Thoracic aorta (tissue), 2 donors: ENCODE measurements around the gene BRAP. TPM values are rescaled to one million over a fixed set of nuclear protein-coding genes. Genes with fewer than 3 reads are reported as not detected.
"Not testable (repeated sequence)": the region's sequence is repeated elsewhere in the genome, so short reads cannot be mapped to it uniquely, and the experiment has no call there.

Experiments used
- ATAC-seq: fragments of 150-250 bp; one replicate; pipeline ENCODE4 v1.8.0; 2017; ENCODE audit warnings: low read depth; ENCODE audit not compliant: insufficient number of reproducible peaks, low FRiP score
- DNase-seq: peaks from one replicate; pipeline ENCODE4 v3.0.0-alpha.2; 2020; ENCODE audit warnings: low spot score
- H3K27ac ChIP-seq, 2 donors: fragments of 200-600 bp; sonication (generic); 1 replicate in 1 of 2; 2 replicates in 1 of 2; pipeline ENCODE4 v1.5.1; 2016; ENCODE audit warnings: mild to moderate bottlenecking in 2 of 2, moderate library complexity in 2 of 2
- H3K27me3 ChIP-seq: fragments of 200-600 bp; sonication (generic); replicated peaks from 2 replicates; pipeline ENCODE4 v1.6.0; 2016; ENCODE audit warnings: mild to moderate bottlenecking; ENCODE audit not compliant: insufficient read depth
- H3K36me3 ChIP-seq: fragments of 200-600 bp; sonication (generic); one replicate; pipeline ENCODE4 v1.5.1; 2016
- H3K4me1 ChIP-seq, 2 donors: fragments of 200-600 bp; sonication (generic); 1 replicate in 1 of 2; 2 replicates in 1 of 2; pipeline versions ENCODE4 v1.5.1 to v1.6.0; 2016; ENCODE audit warnings: low read depth in 2 of 2, mild to moderate bottlenecking in 1 of 2; ENCODE audit not compliant: control insufficient read depth in 1 of 2
- H3K4me3 ChIP-seq: fragments of 200-600 bp; sonication (generic); 2 replicates; pipeline ENCODE4 v1.5.1; 2016; ENCODE audit warnings: mild to moderate bottlenecking
- H3K9me3 ChIP-seq: fragments of 200-600 bp; sonication (generic); 2 replicates; pipeline ENCODE4 v1.5.1; 2016
- total RNA-seq, 2 donors: library from RNA; depleted of rRNA; stranded (reverse); fragments of >200 nt; gene quantifications; one replicate each; pipeline versions ENCODE4 v1.1.0 to v1.2.3, GENCODE V29; 2016
- TF ChIP-seq, protein P1 (sequence below): fragments of 200-600 bp; sonication (generic); IDR thresholded peaks from one replicate; pipeline ENCODE4 v1.5.1; 2019; ENCODE audit warnings: antibody characterized with exemption

BRAP gene
- total RNA-seq, 2 donors from 2014 or later: 14.1 to 22.6 TPM

DNA sequence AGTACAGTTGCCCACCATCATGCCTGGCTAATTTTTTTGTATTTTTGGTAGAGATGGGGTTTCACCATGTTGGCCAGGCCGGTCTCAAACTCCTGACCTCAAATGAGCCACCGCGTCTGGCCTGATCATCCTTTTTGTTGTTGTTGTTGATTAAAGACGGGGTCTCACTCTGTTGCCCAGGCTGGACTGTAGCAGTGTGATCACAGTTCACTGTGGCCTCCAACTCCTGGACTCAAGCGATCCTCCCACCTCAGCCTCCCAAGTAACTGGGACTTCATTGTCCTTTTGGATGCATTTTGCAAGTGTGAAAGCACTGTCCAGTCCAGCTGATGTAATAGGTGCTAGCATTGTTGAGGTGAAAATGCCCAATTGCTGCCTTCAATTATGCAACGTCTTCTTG is 59.5 kb downstream of the BRAP start:
- ATAC-seq: no peak
- TF ChIP-seq, protein P1, sequence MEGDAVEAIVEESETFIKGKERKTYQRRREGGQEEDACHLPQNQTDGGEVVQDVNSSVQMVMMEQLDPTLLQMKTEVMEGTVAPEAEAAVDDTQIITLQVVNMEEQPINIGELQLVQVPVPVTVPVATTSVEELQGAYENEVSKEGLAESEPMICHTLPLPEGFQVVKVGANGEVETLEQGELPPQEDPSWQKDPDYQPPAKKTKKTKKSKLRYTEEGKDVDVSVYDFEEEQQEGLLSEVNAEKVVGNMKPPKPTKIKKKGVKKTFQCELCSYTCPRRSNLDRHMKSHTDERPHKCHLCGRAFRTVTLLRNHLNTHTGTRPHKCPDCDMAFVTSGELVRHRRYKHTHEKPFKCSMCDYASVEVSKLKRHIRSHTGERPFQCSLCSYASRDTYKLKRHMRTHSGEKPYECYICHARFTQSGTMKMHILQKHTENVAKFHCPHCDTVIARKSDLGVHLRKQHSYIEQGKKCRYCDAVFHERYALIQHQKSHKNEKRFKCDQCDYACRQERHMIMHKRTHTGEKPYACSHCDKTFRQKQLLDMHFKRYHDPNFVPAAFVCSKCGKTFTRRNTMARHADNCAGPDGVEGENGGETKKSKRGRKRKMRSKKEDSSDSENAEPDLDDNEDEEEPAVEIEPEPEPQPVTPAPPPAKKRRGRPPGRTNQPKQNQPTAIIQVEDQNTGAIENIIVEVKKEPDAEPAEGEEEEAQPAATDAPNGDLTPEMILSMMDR: no peak
- no peak for DNase-seq
- no peaks in the 10 kb centered on the region for H3K4me1 ChIP-seq
- no peaks in the 10 kb centered on the region for H3K36me3 ChIP-seq
- no peaks in the 10 kb centered on the region for H3K9me3 ChIP-seq
- no peak overlapping the region for H3K4me3 ChIP-seq
- H3K27ac ChIP-seq: no peak overlapping the region
- H3K27me3 ChIP-seq: no peaks in the 10 kb centered on the region

DNA sequence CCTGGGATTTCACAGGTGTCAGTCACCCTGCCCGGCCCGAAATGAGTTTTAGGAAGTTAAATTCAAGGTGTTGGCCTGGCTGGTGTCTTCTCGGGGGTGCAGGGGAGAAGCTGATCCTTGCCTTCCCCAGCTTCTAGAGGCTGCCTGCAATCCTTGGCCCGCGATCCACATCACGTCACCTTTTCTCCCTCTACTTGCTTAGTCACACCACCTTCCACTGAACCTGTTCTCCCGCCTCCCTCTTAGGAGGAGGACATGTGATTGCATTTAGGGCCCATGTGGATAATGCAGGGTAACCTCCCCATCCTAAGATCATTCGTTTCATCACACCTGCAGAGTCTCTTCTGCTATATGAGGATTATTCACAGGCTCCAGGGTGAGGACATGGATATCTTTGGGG is 61.2 kb downstream of the BRAP start:
- Histone ChIP-seq H3K36me3 (no peaks in the 10 kb centered on the region), H3K9me3 (no peaks in the 10 kb centered on the region), H3K27me3 (no peaks in the 10 kb centered on the region), H3K4me1 (no peaks in the 10 kb centered on the region), H3K27ac (no peak overlapping the region), H3K4me3 (no peak overlapping the region)
- TF ChIP-seq, protein P1: no peak
- DNase-seq (no peak), ATAC-seq (no peak)

DNA sequence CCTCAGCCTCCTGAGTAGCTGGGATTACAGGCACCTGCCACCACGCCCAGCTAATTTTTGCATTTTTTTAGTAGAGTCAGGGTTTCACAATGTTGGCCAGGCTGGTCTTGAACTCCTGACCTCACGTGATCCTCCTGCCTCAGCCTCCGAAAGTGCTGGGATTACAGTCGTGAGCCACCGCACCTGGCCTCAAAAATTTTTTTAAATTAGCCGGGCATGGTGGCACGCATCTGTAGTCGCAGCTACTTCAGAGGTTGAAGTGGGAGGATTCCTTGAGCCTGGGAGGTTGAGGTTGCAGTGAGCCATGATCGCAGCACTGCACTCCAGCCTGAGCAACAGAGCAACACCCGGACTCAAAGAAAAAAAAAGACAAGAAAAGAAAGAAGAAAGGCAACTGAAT is 67.9 kb downstream of the BRAP start:
- H3K36me3 ChIP-seq, H3K27me3 ChIP-seq, H3K27ac ChIP-seq, DNase-seq, H3K9me3 ChIP-seq, ATAC-seq, H3K4me1 ChIP-seq, H3K4me3 ChIP-seq: not testable (repeated sequence)

DNA sequence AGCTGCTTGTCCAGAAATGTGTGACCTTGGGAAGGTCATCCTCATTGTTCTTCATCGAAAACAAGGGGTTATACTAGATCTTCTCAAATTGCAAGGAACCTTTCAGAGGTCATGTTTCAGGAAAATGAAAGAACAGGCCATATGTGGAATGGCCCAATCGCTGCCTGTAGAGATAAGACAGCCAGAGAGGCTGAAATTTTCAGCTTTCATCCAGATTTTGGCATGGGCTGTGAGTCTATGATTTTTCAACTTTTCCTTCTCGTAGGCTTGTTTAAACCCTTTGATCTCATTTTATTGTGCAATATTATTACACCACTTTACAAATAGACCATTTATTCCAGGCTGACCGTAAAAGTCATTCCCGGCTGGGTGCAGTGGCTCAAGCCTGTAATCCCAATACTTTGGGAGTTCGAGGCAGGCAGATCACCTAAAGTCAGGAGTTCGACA is 69.6 kb downstream of the BRAP start:
- Histone ChIP-seq H3K4me1 (no peaks in the 10 kb centered on the region), H3K4me3 (no peak overlapping the region), H3K36me3 (no peaks in the 10 kb centered on the region), H3K27me3 (no peaks in the 10 kb centered on the region), H3K27ac (no peak overlapping the region), H3K9me3 (no peaks in the 10 kb centered on the region)
- DNase-seq (no peak), ATAC-seq (no peak)
- TF ChIP-seq, protein P1: no peak

DNA sequence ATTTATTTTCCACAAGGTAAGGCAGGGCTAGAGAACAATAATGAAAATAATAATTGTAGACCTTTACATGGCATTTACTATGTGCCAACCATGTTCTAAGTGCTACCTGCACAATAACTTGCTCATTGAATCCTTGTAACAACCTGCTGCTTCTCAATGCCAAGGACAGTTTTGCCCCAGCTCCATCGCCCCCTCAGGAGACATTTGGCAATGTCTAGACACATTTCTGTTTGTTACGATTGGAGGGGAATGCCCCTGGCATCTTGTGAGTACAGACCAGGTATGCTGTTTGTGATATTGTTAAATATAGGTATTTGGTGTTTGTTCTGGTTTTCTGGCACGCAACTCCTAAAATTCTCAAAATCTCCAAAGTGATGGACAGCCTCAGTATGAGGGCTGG is 78.5 kb downstream of the BRAP start:
- Histone ChIP-seq H3K27ac (no peak overlapping the region), H3K9me3 (no peaks in the 10 kb centered on the region), H3K36me3 (no peaks in the 10 kb centered on the region), H3K4me1 (no peaks in the 10 kb centered on the region), H3K27me3 (no peaks in the 10 kb centered on the region), H3K4me3 (no peak overlapping the region)
- no peak for DNase-seq
- no peak for ATAC-seq
- TF ChIP-seq, protein P1: no peak

DNA sequence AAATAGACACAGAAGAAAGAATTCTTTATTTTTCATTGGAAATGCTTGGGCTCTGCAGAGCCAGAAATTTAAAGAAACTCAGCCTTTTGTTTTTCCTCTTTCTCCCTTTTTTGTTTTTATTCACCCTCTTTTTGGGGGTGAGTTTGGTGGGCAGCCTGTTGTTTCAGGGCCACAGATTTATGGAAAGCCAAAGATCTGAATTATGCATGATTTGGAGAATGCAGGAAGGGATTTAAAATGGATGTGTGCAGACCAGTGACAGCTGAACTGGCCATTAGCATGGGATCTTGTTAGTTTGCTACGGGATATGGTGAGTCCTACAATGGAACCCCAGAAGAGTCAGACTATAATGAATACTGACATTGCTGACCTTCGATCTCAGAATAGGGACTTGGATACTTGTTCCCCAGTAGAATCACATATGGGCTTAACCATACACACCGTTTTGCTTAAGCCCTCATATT is 79.0 kb downstream of the BRAP start:
- Histone ChIP-seq H3K27me3 (no peaks in the 10 kb centered on the region), H3K4me3 (no peak overlapping the region)

More for the DNA sequence above, 79.0 kb downstream of the BRAP start:
- Histone ChIP-seq H3K9me3 (no peaks in the 10 kb centered on the region), H3K27ac (no peak overlapping the region), H3K4me1 (no peaks in the 10 kb centered on the region), H3K36me3 (no peaks in the 10 kb centered on the region)
- DNase-seq: no peak
- ATAC-seq: no peak
- TF ChIP-seq, protein P1: no peak
